Bronchus fibroblast of lung (primary cell): Measurements from ENCODE around the gene CLSTN2. TPM values are rescaled to one million over a fixed set of nuclear protein-coding genes. Genes with fewer than 3 reads are reported as not detected.

Experiments used
- total RNA-seq: library from RNA; depleted of rRNA; stranded (reverse); fragments of >200 nt; gene quantifications from 2 replicates; pipeline ENCODE4 v1.2.3, GENCODE V29; 2015

CLSTN2 gene
- 0.15 and 0.17 TPM in 2 replicates for total RNA-seq

GRCh38 chr3:139935016-139935865 is at the start of gene CLSTN2:
TSS of gene CLSTN2 (plus strand) at chr3:139935185.

